ENCODE measurements around the gene TBC1D9.

Gene TBC1D9

DNA sequence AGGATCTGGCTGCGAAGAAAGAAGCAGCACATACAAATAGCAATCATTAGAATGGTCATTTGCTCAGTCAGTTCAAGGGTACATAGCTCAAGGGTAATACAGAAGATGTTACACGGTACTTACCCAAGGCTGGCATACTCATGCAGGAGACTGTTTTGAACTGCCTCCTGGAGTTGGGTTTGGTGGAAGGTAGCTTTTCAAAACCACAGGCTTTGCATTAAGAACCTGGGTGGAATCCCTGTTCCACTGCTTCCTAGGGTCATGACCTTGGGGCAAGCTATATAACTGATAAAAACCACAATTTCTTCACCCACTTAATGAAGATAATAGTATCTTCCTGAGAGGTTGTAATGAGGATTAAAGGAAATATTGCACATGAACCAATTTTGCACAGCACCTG, 36.5 kb downstream of the TBC1D9 start:
- DNase-seq: no peak

DNA sequence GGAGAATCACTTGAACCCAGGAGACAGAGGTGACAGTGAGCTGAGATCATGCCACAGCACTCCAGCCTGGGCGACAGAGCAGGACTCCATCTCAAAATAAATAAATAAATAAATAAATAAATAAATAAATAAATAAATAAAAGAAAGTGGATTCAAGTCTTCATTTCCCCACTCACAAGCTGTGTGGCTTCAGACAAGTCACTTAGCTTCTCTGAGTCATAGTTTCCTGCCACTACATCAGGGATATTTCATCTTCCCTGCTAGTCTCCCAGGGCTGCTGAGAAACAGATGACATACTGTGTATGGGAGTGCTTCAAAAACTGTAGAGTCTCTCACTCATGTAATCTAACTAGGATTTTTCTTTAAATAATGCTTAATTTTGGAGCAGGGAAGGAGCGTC, 37.2 kb downstream of the TBC1D9 start:
- DNase-seq: no peak

DNA sequence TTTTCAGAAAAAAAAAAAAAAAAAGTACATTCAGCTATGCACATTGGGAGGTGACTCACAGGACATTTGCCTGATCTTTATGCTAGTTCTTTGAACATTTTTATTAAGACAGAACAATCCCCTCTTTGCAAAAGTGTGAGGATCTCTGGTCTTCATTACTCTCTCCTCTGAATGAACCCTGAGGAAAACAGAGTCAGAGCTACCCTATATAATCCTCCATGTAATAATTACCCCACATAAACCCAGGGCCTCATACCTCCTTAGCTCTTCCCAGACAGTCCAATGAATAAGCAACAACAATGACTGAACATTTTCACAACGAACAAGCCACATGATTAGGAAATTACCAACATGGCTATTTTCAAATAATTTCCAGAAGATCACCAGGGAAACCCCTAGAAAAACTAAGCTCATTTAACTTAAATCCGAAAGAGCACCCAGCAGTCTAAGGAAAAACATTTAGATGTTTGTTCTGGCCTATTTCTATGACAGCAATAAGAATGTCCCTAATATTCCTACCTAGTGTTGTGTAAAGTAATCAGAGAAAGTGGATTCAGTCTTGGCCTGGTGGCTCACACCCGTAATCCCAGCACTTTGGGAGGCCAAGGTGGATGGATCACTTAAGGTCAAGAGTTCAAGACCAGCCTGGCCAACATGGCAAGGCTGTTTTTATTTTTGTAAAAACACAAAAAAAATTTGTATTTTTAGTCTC, 37.8 kb downstream of the TBC1D9 start:
- DNase-seq: no peak

DNA sequence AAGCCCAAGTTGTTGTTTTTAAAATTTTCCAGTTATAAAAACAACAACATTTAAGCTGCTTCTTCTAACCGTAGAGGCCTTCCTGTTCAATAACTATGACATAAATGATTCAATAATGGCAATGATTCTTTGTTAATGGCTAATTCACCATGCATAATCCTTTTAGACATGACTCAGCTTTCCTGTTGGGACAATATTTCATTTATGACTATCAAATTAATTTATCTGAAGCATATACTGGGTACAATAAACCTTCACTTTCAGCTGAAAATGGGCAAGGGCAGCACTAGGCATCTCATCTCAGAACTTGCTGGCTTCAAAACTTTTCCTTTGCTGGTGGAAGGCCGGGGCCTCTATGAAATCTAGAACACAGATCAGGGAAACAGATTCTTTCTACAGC, 38.9 kb downstream of the TBC1D9 start:
- no peak for DNase-seq

DNA sequence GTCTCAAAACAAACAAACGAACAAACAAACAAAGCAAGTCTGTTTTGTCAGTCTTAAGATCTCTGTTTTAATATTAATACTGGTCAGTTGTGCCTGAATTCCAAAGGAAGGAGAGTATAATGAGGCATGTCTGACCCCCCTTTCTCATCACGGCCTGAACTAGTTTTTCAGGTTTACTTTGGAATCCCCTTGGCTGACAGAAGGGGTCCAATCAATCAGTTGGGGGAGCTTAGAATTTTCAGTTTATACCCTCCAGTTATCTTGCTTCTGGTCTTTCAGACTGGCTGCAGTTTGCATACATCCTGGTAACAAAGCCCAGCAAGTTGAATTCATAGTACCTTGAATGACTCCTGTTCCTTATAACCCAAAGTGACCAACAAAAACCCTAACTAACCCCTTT, 41.1 kb downstream of the TBC1D9 start:
- no peak for DNase-seq

DNA sequence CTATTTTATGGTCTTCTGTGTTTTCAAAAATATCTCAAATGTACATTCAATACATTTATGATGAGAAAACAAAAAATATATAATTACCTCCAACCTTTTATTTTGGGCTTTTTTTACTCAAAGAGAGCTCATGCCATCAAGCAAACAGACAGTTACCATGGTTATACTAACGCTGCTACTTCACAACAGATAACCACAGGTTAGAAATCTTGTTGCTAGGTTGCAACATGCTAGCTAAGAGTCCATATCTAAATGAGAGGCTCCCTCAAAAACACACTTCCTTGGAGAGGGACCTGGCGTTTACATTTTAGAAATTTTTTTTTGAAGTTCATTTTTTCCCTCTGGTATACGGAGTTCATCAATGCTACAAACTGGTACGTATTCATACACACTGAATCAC, 44.3 kb downstream of the TBC1D9 start:
- no peak for DNase-seq

DNA sequence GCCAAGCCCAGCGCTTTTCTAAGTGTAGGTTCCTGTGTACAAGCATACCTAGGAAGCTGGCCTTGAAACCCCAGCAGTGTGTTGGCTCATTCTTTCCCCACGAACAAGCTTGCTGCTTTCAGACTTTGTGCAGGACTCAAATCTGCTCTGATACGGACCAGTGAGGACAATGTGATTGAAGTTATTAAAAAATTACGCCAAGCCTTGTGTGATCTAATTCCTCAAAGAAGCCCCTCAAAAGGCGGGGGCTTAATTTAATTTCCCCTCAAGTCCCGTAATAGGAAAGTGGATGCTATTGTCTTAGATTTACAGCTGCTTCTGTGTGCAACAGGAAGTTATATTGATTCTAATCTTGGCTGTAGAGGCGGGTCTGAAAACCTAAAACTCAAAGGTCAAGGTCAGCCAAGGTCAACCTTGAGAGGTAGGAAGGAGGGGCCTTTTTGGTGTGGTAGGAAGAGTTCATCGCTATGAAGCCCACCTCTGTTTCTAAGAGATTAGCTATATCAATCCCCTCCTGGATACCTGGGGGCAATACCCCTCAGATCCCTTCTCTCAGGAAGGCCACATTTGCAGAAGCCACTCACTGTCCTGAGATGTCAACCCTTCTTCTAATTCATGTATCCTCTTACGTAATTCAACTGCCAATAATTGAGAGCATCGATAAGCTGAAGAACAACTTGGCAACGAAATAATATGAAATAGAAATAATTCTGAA, 45.1 kb downstream of the TBC1D9 start:
- no peak for DNase-seq

DNA sequence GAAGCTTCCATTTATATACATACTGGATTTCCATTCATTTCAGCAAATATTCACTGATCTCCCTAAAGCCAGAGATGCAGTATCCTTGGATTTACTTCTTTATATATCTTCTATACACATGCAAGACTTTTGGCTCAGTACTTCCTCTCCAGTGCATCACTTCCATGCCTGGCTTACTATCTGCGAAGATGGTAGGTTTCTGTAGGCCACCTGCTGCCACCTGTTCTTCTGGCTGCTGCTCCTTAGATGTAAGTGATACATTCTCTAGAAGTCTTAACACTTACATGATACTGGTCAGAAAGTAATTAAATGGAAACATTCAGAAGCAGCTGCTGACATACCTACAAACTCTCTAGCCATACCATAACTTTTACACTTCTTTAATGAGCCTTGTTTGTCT, 48.9 kb downstream of the TBC1D9 start:
- no peak for DNase-seq

DNA sequence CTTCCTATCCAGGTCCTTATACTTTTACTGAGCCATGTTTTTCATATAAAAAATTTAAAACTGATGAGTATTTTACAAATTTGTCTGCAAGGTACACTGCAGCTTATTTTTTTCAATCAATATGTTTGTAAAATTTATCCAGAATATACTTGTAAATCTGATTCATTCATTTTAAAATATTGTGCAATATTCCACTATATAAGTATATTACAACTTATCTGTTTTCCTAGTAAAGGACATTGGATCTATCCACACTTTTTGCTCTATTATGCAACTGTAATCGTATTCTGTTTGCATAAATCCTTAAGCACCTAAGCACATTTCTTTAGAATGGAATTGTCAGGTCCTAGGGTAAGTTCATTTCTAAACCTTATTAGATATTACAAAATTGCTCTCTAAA, 49.5 kb downstream of the TBC1D9 start:
- no peak for DNase-seq

DNA sequence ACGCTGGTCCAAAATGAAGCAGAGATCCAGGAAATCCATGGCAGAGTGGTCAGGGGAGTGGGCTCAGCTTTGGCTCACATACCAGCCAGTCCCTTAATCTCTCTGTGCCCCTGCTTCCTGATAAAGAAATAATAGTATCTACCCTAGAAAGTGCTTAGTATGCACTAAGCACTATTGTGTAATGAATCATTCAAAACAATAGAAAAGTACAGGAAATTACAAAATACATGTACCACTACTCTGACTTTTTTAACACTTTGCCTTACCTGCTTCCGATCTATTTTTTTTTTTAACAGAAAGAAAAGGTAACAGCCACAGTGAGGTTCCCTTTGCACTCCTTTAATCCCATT, 49.9 kb downstream of the TBC1D9 start:
- no peak for DNase-seq

DNA sequence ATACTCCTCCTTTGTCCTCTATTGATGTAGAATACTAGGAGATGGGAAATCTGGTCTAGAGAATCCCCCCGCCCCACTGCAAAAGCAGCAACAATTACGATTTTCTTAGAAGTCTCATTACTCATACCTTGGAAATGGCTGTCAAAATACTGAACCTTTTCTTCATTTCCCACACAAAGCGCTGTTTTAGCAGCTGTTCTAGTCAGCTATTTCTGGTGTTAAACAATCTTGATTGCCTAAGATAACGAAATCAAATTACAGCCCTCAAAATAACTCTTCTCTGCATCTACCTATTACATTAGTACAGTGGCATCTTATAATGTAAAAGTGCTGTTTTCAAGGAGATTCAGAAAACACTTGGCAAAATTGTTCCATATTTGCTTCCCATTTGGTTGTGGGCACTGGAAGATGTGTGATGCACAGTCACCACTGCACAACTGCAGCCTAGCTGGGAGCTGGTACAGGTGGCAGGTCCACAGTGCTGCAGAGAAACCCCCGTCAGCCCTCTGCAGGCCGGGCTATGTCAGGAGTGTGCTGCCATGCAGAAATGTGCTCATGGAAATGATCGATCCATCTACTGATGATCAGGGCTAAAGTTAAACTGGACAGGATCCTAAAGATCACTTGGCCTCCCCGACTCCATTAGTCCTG, 50.4 kb downstream of the TBC1D9 start:
- no peak for DNase-seq

DNA sequence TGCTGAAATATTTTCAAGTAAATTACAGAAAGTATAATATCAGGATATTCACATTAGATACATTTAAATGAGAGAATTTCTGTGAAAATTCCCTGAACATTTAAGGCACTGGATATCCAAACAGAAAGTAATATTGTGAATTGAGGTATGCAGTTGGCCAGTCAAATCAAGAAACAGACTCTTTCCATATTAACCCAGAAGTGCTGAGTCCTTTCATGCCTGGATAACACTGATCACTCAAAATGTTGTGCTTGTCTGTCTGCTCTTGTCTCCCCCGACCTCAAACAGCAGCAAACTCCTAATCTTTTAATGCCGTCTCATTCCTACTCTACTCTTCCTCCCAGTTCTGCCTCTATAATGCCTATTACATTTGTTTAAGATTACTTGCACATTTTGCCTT, 51.2 kb downstream of the TBC1D9 start:
- no peak for DNase-seq

DNA sequence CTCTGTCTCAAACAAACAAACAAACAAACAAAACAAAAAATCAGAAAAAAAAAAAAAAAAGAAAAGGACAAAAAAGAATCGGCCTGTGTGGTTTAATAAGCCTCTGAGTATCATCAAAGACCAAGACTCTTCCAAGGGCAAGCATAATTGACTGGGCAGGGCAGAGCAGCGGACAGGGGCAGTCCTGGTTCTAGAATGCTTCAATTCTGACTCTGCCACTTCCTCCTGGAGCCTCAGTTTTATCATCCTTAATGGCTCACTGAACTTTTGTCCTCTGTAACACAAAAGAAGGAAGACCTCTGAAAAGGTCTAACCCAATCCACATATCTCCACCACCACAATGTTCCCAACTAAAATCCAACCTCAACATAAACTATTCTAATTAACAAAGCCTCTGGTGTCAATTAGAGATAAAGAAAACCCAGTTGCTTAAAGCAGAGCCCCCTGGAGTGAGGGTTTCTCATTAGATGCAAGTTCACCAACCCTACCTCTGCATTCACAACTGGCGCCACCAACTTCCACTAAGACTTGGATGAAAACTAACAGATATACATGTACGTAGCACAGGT, 51.7 kb downstream of the TBC1D9 start:
- DNase-seq: no peak

DNA sequence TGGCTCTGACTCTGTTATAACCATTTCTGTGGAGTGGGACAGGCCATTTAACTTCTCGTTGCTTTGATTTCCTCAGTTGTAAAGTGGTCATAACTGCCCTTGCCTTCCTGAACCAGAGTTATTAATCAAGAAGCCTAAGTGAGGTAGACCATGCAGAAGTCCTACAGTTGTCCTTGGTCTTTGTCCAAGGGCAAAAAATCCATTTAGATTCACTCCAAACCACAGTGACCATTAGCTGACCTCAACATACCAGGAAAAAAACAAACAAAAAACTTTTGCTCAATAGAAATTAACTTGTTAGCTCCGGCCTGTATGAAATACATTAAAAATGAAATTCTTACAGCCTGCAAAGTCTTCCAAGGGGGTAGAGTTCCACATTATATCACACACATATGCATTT, 52.7 kb downstream of the TBC1D9 start:
- DNase-seq: no peak

DNA sequence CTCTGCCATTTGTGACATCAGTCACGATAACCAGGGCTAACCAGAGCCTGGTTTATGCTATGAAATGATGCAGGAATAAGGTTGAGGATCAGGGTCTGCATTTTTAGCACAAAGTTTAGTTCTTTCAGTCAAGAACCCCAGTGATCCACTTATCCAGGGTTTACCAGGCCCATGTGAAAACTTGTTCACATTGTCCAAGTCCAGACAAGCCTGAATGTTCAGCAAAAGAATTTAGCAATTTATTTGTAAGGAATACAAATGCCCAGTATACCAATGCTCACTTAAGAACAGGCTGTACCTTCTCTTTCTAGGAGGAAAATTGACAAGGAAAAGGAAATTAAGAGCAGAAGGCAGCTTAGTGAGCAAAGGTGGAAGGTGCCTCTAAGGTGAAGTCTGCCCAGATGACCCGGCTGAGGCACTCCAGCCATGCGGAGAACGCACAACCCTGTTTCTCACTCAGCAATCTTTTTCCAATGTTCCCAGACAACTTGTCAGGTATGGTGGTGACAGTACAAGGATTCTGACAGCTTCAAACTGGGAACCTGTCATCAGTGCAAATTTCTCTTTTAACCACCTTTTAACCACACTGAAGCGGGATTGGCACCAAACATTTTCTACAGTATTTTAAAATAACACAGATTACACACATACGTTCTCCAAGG, 54.0 kb downstream of the TBC1D9 start:
- no peak for DNase-seq

DNA sequence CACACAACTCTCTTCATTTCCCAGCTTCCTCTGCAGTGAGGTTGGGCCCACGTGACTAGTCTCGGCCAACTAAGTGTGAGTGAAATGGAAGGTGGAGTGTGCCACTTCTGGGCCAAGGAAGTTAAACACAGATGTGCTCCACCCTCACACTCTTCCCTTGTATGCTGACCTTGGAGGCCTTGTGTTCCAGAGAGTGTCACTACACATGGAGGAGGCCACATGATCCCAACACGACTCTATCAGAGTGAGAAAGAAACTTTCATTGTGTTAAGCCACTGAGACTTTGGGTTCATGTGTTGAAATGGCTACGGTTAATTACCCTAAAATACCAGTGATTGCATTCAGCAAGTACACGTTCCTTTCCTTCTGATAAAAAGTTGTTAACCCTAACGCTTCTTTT, 55.1 kb downstream of the TBC1D9 start:
- no peak for DNase-seq

DNA sequence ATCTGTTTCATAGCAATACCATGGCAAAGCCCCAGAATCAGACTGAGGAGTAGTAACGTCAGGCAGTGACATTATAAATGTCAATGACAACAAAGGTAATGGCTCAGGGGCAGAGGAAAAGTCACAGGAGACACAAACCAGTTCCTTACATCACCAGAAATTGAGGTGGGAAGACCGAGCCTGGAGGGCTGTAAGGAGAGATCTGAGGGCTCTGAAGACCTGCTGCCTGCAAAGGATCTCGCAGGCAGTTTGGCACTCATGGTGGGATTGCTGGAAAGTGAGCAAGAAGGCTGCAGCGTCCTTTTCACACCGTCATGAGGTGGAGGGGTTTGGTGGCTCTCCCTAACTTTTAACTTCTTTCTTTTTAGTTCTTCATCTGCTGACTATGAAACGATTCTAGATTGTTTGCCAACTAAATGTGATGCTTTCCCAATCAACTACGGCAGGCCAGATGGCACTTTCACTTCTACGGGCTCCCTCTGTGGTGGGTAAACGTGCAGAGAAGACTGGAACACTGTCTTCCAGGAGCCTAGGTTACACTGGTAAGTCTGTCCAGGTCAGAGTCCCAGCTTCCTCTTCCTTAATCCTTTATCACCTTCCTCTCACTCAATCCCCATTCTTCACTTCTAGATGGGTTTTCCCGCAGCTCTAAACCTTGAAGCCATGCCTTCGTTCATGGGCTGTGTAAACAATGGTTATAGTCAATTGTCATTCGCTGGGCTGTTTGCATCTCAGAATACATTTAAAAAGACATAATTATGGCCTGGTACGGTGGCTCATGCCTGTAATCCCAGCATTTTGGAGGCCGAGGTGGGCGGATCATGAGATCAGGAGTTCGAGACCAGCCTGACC, 58.2 kb downstream of the TBC1D9 start:
- no peak for DNase-seq

DNA sequence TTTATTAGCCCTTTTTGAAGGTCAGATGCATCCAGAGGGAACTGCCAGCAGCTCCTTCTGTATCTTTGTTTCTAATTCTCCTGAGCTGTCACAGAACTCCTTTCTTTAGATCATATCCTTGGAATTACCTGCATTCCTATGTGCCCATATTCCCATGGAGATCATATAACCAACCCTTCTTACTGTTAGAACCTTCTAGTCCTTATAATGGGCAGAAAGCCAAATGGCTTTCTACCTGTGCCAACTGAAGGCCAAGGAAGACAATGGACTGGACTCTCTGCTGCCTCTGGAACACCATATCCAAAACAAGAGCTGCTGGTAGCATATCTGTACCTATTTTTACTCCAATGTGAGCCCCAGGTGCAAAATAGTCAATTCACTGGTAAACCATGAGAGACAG, 60.7 kb downstream of the TBC1D9 start:
- DNase-seq: no peak

DNA sequence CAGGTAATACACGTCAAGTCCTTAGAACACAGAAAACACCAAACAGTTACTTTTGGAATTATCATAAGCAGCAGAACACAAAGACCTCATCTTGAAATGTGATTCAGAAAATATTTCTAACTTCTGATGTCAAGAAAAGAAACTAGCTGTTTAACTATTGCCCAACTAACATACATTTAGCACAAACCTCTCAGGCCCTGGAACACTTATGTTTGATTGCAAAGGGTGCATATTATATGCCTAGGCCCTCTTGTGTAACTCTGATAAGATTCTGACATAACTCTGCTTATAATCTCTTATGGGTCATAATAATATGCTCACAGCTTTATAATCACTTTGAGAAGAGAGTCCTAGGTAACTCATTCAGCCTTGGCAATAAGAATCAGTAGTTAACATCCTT, 62.6 kb downstream of the TBC1D9 start:
- no peak for DNase-seq

DNA sequence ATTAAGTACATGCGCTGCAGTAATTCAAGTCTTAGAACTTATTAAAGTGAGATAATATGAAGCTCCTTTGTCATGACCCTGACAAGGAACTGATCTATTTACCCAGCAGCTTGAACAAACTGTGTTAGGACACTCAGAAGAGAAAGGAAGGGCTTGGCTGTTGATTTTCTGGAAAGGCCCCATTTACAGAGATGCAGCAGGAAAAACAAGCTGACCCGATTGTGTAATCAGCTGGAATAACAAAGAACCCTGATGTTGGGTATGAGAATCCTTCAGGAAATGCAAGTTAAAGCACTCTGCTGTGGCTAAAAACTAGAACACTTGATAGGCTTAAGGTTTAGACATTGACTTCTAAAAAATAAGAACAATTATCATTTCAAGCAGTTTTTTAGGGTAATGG, 64.8 kb downstream of the TBC1D9 start:
- DNase-seq: no peak

DNA sequence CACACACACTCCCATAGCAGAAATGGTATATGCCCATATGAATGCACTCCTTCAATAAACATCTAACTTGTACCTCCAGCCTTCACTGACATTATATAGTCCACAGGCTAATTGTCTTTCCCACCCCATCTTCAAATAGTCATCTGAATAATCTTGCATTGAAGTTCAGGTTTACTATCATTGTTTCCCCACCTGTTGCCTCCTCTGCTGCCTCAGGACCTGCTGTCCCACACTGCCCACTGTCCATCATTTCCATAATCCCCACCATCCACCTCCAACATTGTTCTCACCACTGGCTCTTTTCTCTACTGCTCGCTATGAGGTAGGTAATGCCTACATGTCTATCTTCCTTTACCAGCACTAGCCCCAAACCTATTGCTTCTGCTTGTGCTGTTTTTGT, 66.1 kb downstream of the TBC1D9 start:
- no peak for DNase-seq

DNA sequence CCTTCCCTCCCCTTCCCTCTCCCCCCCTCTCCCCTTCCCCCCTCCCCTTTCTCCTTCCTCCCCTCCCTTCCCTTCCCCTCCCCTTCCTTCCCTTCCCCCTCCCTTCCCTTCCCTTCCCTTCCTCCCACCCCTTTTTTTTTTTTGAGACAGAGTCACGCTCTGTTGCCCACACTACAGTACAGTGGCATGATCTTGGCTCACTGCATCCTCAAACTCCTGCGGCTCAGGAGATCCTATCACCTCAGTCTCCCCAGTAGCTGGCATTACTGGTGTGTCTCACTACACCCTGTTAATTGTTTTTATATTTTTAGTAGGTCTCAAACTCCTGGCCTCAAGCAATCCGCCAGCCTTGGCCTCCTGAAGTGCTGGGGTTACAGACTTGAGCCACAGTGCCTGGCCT, 66.6 kb downstream of the TBC1D9 start:
- DNase-seq: no peak
